GM12873 (cell line): Measurements from ENCODE around the gene PEAR1.

Experiments
- TF ChIP-seq, protein P1 (sequence below): IDR thresholded peaks from 2 replicates; pipeline ENCODE4 v1.5.1; 2012; ENCODE audit warnings: low read depth, mild to moderate bottlenecking, moderate library complexity, low read length, control low read depth; ENCODE audit not compliant: insufficient read depth; ENCODE audit errors: missing control alignments

The PEAR1 gene

DNA sequence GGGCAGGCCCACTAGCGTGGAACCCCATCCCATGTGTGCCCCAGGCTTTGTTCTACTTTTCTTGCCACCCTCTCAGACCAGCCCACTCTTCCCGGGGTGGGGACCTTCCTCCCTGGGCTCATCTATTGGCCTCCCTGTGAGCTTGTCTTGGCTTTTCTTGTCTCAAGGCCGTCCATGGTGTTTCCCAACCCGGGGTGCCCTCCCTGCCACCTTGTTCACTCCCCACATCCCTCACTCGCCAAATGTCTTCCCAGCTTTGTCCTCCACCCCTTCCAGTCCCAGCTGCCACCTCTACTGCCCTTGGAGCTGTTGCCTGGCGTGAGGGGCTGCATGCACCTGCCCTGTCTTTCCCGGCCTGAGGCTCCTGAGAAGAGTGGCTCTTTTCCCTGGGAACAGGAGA is 45.3 kb downstream of the PEAR1 start:
- TF ChIP-seq, protein P1, sequence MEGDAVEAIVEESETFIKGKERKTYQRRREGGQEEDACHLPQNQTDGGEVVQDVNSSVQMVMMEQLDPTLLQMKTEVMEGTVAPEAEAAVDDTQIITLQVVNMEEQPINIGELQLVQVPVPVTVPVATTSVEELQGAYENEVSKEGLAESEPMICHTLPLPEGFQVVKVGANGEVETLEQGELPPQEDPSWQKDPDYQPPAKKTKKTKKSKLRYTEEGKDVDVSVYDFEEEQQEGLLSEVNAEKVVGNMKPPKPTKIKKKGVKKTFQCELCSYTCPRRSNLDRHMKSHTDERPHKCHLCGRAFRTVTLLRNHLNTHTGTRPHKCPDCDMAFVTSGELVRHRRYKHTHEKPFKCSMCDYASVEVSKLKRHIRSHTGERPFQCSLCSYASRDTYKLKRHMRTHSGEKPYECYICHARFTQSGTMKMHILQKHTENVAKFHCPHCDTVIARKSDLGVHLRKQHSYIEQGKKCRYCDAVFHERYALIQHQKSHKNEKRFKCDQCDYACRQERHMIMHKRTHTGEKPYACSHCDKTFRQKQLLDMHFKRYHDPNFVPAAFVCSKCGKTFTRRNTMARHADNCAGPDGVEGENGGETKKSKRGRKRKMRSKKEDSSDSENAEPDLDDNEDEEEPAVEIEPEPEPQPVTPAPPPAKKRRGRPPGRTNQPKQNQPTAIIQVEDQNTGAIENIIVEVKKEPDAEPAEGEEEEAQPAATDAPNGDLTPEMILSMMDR = no peak

DNA sequence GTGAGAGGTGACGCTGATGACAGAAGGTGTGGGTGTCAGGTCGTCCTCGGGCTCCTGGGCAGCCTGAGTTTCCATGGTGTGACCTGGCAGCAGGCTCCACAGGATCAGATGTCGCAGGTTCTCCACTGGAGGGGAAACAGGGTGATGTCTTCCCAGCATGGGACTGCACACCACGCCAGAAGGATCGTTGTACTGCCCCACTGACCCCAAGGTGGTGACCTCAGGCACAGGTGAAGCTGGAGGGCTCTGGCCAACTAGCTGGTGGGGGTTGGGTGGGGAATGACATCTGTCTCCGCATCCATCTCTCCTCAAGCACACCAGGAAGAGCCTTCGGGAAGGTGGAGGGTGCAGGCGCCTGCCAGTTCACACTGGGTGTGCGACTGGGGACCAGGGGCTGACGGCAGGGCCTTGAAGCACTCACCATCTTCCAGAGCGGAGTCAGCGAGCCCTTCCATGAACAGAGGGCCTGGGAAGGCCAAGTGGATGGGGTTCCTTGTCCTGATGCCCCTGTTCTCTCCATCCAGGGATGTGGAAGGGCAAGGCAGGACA is 46.3 kb downstream of the PEAR1 start:
- TF ChIP-seq, protein P1 = no peak

DNA sequence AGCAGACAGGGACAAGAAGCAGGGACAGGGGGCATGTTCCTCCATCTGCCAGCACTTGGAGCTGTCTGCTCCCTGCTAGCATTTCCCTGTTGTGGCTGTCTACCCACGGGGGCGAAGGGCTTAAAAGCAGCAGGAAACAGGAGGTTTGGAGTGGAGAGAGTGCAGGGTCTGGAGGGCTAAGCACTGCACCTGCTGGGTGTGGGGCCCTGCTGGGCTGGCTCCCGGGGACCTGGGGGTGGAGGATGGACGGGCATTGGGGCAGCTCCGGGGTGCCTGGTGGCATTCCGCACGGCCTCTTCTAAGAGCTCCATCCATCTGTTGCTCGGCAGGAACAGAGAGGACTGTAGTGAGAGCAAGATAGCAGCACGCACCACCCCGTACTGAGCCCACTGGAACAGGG is 48.2 kb downstream of the PEAR1 start:
- TF ChIP-seq, protein P1 = no peak

DNA sequence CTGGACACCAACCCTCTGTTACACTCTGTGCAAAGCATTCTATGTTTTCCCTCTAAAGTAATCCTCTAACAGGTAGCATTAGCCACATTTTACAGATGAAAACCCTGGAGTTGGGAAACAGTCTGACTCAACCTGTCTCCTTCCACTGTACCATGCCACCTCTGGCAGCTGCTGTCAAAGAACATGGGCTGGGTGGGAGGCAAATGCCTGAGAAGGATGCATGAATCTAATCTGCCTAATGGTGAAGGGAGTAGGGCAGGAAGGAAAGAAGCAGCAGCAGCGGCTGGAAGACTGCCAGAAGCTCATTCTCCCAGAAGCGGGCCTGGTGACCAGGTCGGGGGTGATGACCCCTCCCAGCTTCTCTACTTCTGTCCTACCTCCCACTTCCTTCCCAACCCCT is 48.7 kb downstream of the PEAR1 start:
- TF ChIP-seq, protein P1 = no peak

DNA sequence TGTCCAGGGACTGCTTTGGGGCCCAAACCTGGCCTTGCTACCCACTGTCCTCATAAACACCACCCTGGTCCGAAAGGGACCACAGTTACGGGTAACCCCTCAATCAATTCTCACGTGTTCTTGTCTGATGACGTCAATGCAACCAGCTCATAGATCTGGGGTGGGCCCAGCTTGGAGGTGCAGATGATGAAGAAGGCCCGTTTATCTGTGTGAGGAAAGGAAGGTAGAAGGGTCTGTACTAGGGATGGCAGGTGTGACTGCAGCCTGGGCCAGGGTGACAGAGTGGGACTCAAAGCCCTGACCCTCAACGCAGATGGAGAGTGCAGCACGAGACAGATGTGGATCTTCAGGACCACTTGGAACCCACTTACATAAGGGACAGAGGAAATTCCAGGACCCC is 49.1 kb downstream of the PEAR1 start:
- TF ChIP-seq, protein P1 = no peak

DNA sequence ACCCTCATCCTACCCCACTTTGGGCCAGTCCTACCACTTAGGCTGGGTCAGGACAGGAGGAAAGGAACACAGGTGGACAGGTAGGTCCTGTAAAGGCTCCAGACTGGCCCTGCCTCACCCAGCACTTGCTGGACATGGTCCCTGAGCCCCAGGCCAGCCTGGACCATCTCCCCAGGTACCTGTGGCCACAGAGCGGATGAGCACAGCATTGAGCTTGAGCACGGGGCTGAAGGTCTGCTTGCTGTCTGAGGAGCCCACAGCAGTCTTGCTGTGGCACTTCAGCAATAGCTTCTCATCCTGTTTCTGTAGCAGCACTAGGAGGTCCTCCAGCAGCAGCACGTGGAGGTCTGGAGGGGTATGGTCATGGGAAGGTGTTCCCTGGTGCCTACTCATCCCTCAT is 50.2 kb downstream of the PEAR1 start:
- TF ChIP-seq, protein P1 = no peak

DNA sequence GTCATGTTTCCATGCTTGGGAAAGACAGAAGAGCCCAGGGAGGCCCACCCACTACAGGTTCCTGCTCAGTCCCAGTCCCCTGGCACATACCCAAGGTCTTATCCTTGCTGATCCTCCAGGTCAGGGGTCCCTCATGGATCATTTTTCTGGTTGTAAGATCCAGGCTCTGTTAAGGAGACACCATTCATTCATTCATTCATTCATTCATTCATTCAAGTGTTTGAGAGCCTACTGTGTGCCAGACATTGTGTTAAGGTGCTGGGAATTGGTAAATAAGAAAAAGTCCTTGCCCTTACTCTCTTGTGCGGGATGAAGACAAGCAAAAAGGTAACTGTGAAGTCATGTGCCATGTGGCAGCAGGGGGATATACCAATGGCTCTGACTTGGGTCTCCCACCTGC is 50.8 kb downstream of the PEAR1 start:
- TF ChIP-seq, protein P1 = no peak
